Measurements from ENCODE around the gene MAGI2.

MAGI2 gene

GRCh38 chr7:79241288-79242060, 212.0 kb downstream of the MAGI2 start:
- DNase-seq = no peak

GRCh38 chr7:79240413-79240812, 213.1 kb downstream of the MAGI2 start:
- DNase-seq = no peak

DNA sequence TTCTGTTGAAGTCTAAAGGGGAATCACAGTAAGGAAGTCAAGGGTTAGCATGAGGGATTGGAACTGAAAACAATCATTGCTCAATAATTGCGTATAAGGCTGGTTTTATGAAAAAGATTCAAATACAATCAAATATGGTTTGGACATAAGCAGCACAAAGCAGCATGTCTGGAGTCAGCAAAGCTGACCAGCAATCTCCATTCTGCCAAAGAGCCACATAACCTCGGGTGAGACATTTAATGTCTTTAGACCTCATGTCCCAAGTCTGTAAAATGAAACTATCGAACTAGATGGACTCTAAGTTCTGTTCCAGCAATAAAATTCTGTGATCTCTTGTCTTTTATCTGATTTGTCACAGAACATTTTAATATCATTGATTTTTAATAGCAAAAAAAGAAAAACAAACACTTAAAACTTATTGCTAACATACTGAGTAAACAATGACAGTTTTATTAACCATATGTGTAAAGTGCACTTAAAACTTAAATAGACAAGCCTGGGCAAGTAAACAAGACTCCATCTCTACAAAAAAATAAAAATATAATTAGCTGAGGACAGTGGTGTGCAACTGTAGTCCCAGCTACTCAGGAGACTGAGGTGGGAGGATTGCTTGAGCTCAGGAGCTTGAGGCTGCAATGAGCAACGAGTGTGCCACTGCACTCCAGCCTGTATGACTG, 217.0 kb downstream of the MAGI2 start:
- no peak for DNase-seq

DNA sequence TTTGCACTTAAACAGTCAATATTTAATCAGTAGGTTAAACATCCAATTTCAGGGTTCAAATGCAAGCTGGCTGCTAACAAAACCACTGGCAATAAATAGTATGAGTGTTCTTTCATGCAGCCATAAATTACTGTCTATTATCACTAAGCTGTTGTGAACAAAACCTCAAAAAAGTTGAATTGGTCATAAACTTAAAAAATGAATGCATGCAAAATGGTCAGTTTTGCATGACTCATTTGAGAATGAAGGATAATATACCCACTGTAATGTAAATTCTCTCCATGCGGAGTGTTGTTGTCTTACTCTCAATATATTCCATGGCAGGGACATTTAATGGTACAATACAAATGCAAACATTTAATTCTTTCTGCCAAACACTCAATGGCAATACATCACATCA, 226.4 kb downstream of the MAGI2 start:
- no peak for DNase-seq

DNA sequence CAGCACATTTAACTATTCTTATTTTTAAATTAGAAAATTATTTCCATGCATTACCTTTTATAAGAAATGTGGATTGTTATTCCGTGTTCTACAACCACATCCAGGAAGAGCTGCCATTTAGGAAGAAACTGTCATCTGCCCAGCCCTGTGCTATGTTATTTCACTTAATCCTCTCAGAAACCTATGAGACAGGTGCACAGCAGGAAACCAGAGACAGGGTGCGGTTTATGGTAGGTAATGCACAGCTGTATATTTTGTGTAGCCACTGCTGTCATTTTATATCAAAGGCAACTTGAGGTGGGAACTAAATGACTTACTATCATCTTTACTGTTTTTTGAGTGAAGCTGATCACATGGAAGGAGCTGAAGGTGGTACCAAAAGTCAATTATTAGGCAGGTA, 232.3 kb downstream of the MAGI2 start:
- no peak for DNase-seq

DNA sequence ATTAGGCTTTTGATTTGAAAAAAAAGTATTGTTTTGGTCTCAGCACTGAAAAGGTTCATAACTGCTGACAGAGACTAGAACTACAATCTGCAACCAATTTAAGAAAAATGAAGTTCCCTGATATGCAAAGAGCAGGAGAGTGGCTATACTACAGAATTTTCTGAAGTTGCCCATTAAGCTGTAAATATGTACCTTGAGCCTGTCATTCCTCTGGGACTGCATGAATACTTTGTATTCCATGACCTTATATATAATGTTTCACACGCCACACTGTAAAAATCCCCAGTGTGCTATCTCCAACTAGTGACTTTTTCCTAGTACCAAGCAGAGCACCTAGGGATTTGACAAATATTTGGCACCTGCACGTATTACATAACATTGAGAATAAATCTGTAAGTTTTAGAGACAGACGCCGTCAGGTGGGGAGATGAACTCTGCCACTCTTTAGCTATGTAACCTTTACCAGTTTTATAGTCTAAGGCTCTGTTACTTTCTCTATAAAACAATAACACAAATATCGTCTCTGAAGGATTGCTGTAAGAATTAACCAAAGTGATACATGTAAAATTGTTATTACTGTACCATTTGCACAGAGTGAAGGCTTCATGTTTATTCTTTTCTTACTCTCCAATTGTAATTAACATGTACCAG, 235.4 kb downstream of the MAGI2 start:
- no peak for DNase-seq

- no peak for DNase-seq
Measured at GRCh38 chr7:79217468-79217867, 236.0 kb downstream of the MAGI2 start.

- no peak for DNase-seq
Measured at GRCh38 chr7:79216236-79216635, 237.2 kb downstream of the MAGI2 start.

GRCh38 chr7:79212334-79212733, 241.1 kb downstream of the MAGI2 start:
- DNase-seq = no peak

- DNase-seq = no peak
Measured at GRCh38 chr7:79211724-79212123, 241.7 kb downstream of the MAGI2 start.

- no peak for DNase-seq
Measured at GRCh38 chr7:79199961-79200360, 253.5 kb downstream of the MAGI2 start.

DNA sequence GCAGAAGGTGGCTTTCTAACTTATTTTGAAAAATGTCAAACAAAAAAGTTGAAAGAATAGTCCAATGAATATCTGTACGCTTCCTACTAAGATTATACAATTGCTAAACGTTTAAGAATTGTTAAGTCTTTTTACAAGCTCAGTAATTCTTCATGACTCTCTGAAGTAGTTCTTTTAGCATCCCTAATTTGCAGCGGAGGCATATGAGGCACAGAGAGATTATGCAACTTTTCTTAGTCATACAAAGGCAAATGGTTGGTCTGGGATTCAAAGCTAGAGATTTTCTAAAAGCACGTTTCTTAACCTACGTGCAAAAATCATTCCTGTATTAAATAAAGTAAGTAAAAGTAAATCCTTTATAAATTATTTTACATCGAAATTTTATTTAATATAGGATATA, 254.2 kb downstream of the MAGI2 start:
- DNase-seq = no peak

DNA sequence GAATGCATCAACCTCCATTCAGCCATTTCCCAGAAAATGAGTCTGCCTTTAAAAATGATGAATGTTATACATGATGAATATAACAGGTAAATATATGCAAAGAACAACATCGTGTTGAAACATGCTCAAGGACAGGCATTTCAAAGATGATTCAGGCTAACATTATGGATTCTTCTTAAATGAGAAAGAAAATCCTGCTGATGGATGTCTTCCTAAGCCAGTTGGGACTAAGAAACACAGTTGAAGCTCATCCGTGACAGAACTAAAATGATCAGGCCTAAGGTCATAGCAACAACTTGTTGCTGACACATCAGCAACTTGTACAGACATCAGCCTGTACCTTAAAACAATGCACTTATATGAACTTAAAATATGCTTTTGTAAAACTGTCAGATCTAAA, 267.9 kb downstream of the MAGI2 start:
- no peak for DNase-seq

DNA sequence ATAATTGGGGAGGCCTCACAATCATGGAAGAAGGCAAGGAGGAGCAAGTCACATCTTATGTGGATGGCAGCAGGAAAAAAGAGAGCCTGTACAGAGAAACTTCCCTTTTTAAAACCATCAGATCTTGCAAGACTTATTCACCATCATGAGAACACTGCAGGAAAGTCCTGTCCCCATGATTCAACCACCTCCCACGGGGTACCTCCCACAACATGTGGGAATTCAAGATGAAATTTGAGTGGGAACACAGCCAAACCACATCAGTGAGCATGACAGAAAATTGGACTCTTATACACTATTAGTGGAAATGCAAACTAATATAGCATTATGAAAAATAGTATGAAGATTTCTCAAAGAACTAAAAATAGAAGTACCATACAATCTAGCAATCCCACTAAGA, 271.2 kb downstream of the MAGI2 start:
- DNase-seq = no peak

GRCh38 chr7:79180533-79180932, 272.9 kb downstream of the MAGI2 start:
- no peak for DNase-seq

DNA sequence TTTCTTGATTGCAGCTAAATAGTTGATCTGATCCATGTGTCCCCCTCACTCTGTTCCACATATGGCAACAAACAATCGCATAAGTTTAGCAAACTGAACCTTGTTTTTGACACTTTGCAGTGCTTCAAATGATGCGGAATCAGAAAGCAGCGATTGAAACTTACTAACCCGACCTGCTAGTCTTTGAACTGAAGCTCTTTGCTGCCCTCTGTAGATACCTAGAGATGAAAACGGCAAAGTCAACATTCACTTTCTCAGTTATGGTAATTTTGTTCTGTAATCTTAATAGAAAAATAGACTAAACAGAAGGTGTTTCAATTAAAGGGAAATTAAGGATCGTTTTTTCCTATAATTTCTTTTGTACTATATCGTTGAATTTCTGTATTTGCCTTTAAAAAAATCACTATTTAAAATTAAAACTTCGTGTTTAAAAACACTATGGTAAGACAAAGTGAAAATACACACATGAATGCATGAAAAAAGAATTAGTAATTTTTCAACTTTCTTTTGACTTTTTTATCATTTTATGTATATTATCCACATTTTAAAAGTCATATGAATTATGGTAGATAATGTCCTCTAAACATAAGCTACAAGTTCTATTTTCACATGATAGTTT, 276.5 kb downstream of the MAGI2 start:
- no peak for DNase-seq

- no peak for DNase-seq
Measured at GRCh38 chr7:79175374-79175773, 278.1 kb downstream of the MAGI2 start.

DNA sequence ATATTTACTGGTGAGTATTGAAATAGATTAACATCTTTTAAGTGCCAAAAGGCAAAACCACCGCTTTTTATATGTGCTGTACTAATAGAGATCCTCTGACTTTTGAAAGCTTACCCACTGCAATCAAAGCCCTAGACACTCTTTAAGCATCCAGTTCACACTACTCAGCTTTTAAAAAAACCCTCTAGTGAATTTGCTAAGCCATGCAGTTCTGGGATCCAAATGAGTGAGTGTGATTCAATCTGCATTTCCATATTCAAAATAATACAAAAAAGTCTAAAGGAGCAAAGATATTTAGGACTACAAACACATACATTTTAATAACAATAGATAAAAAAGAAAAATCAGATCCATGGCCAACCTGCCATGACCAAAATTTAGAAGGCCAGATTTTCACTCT, 288.2 kb downstream of the MAGI2 start:
- DNase-seq = no peak

- no peak for DNase-seq
Measured at GRCh38 chr7:79159040-79159664, 294.3 kb downstream of the MAGI2 start.

GRCh38 chr7:79157281-79157680, 296.2 kb downstream of the MAGI2 start:
- DNase-seq = no peak

GRCh38 chr7:79149831-79150230, 303.6 kb downstream of the MAGI2 start:
- no peak for DNase-seq

DNA sequence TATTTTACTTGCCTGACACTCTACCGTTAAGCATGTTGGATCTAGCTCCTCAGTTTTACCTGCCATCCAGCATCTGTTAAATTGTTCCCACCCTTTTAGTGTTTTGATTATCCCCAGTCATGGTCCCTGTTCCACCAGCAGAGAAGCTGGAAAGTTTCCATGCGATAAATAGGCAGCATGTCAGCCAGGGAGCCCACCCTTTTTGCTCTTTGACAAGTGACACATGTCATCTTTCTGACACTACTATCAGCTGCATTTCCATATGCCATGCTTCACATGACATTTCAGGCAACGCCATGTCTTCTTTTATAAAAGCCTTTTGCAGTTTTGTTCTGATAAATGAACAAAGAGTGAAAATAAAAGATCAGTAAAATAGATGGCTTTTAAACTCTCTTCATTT, 310.8 kb downstream of the MAGI2 start:
- DNase-seq = no peak

GRCh38 chr7:79141252-79141651, 312.2 kb downstream of the MAGI2 start:
- no peak for DNase-seq

Measured in activated CD4-positive, alpha-beta T cell treated with anti-CD3 and anti-CD28 coated beads for 4 hours (primary cell).